GM20000 (cell line): ENCODE measurements around the gene MUC12.

Experiments used
- DNase-seq: peaks from one replicate; pipeline ENCODE4 v3.0.0; 2012; ENCODE audit warnings: low spot score
- CTCF ChIP-seq: IDR thresholded peaks from 2 replicates; pipeline ENCODE4 v1.5.1; 2012; ENCODE audit warnings: mild to moderate bottlenecking, control low read depth; ENCODE audit errors: extremely low read depth, missing control alignments

The MUC12 gene

GRCh38 chr7:101066141-101066832 is 96.9 kb downstream of the MUC12 start:
- DNase-seq, result no peak
- TF ChIP-seq CTCF, result no peak

- no peak for TF ChIP-seq CTCF
- DNase-seq, result no peak
These were observed 97.4 kb downstream of the MUC12 start for GRCh38 chr7:101066833-101067177.

GRCh38 chr7:101068401-101068800 is 99.0 kb downstream of the MUC12 start:
- no peak for DNase-seq
- TF ChIP-seq CTCF, result no peak
